HL-60 (cell line): ENCODE results near the gene FOXP4.

Experiments used
- DNase-seq, 2 experiments: peaks; one replicate each; pipeline ENCODE4 v3.0.0-alpha.2; 2010 to 2020; ENCODE audit warnings: low read depth in 1 of 2, low spot score in 1 of 2
- H3K27ac ChIP-seq: fragments of 250-450 bp; sonication (Bioruptor Pico); replicated peaks from 2 replicates; pipeline ENCODE4 v1.5.1; 2020; ENCODE audit warnings: mild to moderate bottlenecking, moderate library complexity
- H3K27me3 ChIP-seq: fragments of 250-450 bp; sonication (Bioruptor Pico); 2 replicates; pipeline ENCODE4 v1.5.1; 2021; ENCODE audit warnings: mild to moderate bottlenecking, moderate library complexity; ENCODE audit not compliant: insufficient read depth, poor library complexity, severe bottlenecking
- H3K4me3 ChIP-seq: replicated peaks from 2 replicates; pipeline ENCODE4 v1.5.1; 2011; ENCODE audit warnings: mild to moderate bottlenecking, control low read depth, low read length; ENCODE audit not compliant: insufficient read depth
- GABPA ChIP-seq: IDR thresholded peaks from 2 replicates; pipeline ENCODE4 v1.6.1; 2012; ENCODE audit warnings: low read depth
- POLR2AphosphoS5 ChIP-seq: IDR thresholded peaks from 2 replicates; pipeline ENCODE4 v1.6.1; 2012; ENCODE audit warnings: low read depth
- REST ChIP-seq: IDR thresholded peaks from 2 replicates; pipeline ENCODE4 v1.6.1; 2012; ENCODE audit warnings: low read depth; ENCODE audit not compliant: insufficient replicate concordance
- SPI1 ChIP-seq: IDR thresholded peaks from 2 replicates; pipeline ENCODE4 v1.6.1; 2012; ENCODE audit warnings: low read depth, mild to moderate bottlenecking, borderline replicate concordance
- TF ChIP-seq, protein P1 (sequence below): IDR thresholded peaks from one replicate; pipeline ENCODE4 v1.5.1; 2011; ENCODE audit warnings: low read length, control low read depth, inconsistent platforms; ENCODE audit not compliant: insufficient read depth

The FOXP4 gene

GRCh38 chr6:41502917-41503671 lies 43.1 kb upstream of the FOXP4 start:
- Histone ChIP-seq H3K4me3 (no peak overlapping the region), H3K27ac (no peak overlapping the region), H3K27me3 (peaks cover 56% of the 10 kb centered on the region)
- TF ChIP-seq, protein P1, sequence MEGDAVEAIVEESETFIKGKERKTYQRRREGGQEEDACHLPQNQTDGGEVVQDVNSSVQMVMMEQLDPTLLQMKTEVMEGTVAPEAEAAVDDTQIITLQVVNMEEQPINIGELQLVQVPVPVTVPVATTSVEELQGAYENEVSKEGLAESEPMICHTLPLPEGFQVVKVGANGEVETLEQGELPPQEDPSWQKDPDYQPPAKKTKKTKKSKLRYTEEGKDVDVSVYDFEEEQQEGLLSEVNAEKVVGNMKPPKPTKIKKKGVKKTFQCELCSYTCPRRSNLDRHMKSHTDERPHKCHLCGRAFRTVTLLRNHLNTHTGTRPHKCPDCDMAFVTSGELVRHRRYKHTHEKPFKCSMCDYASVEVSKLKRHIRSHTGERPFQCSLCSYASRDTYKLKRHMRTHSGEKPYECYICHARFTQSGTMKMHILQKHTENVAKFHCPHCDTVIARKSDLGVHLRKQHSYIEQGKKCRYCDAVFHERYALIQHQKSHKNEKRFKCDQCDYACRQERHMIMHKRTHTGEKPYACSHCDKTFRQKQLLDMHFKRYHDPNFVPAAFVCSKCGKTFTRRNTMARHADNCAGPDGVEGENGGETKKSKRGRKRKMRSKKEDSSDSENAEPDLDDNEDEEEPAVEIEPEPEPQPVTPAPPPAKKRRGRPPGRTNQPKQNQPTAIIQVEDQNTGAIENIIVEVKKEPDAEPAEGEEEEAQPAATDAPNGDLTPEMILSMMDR, result no peak
- no peak for TF ChIP-seq GABPA
- no peak for TF ChIP-seq REST
- TF ChIP-seq POLR2AphosphoS5, result no peak
- no peak for TF ChIP-seq SPI1
- no peak for DNase-seq

GRCh38 chr6:41503827-41504465 lies 42.2 kb upstream of the FOXP4 start:
- no peak overlapping the region for H3K27ac ChIP-seq
- H3K27me3 ChIP-seq, result peaks cover 51% of the 10 kb centered on the region
- TF ChIP-seq SPI1 (no peak), GABPA (no peak), POLR2AphosphoS5 (no peak), REST (no peak)
- TF ChIP-seq, protein P1, result no peak
- H3K4me3 ChIP-seq, result no peak overlapping the region
- no peak for DNase-seq

DNA sequence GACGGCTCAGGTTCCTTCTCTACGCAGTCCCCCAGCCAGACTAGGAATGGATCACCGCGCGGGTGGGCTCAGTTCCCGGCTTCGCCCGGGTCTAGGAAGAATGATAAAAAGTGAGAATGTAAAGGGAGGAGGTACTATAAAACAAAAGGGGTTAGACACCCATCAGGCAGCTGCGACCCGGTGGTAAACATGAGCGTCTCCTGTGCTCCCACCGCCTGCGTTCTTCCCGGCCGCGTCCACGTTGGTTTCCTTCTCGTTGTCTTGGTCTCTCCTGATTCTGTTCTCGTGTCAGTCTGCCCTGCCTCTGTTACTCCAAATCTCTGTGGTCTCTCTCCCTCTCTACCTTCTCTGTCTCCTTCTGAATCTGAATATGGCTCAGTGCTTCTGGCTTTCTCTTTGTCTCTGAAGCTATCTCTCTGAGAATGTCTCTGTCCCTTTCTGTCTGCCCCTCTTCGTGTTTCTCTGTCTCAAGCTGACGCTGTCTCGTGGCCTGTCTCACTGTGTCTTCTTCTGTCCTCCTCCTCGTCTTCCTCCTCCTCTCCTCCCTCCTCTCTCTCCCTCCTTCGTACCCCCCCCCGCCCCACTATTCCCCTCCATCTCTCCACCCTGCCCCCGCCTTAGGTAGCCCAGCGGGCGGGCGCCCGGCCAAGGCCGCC lies 41.6 kb upstream of the FOXP4 start:
- TF ChIP-seq SPI1 (no peak), REST (no peak), POLR2AphosphoS5 (no peak), GABPA (no peak)
- TF ChIP-seq, protein P1, result no peak
- no peak for DNase-seq
- Histone ChIP-seq H3K27ac (no peak overlapping the region), H3K27me3 (peaks cover 51% of the 10 kb centered on the region), H3K4me3 (no peak overlapping the region)
